GM18858 (cell line): ENCODE results near the gene IGSF6.

Experiments
- ATAC-seq: cut with Tn5 transposase; IDR thresholded peaks from one replicate; pipeline ENCODE4 v1.9.1; 2021; ENCODE audit not compliant: unreplicated experiment

The IGSF6 gene

DNA sequence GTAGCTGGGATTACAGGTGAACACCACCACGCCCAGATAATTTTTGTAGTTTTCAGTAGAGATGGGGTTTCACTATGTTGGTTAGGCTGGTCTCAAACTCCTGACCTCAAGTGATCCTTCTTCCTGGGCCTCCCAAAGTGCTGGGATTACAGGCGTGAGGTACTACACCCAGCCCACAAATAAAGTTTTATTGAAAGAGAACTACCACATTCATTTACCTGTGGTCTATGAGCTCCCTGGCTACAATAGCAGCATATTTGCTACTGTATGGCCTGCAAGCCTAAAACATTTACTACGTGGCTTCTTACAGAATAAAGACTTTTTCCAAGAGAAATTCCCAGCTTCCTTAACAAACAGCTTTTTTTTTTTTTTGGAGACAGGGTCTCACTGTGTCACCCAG is 49.6 kb downstream of the IGSF6 start:
- no peak for ATAC-seq

DNA sequence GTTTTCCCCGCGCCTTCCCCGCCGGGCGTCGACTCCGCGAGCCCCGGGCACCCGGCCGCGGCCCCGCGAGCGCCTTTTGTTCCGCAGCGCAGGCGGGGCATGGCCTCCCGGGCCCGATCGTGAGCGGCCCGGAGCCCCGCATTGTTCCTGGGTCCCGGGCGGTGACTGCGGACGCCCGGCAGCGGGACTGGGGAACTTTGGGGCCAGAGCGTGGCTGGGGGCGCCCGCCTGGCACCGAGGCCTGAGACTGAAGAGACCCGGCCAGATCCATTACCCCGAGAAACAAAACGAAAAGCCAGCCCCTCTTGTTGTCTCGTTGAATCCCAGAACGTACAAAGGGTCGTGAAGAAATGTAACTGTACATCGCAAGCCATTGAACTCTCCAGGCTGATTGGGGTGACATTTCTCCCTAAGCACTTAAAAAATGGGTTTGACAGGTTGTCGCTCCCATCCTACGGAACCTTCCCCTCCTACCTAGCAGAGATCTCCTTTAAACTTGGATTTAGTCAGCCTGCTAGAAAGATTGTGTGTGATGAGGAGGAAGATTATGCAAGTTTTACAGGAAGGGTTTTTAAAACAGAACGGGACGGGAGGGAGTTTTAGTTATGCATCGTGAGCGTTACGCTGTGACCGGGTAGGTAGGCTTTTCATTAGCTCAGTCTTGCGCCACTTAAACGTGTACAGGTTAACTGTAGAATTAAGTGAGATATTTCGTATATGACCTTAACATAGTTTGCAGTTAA is 52.2 kb downstream of the IGSF6 start:
- no peak for ATAC-seq

DNA sequence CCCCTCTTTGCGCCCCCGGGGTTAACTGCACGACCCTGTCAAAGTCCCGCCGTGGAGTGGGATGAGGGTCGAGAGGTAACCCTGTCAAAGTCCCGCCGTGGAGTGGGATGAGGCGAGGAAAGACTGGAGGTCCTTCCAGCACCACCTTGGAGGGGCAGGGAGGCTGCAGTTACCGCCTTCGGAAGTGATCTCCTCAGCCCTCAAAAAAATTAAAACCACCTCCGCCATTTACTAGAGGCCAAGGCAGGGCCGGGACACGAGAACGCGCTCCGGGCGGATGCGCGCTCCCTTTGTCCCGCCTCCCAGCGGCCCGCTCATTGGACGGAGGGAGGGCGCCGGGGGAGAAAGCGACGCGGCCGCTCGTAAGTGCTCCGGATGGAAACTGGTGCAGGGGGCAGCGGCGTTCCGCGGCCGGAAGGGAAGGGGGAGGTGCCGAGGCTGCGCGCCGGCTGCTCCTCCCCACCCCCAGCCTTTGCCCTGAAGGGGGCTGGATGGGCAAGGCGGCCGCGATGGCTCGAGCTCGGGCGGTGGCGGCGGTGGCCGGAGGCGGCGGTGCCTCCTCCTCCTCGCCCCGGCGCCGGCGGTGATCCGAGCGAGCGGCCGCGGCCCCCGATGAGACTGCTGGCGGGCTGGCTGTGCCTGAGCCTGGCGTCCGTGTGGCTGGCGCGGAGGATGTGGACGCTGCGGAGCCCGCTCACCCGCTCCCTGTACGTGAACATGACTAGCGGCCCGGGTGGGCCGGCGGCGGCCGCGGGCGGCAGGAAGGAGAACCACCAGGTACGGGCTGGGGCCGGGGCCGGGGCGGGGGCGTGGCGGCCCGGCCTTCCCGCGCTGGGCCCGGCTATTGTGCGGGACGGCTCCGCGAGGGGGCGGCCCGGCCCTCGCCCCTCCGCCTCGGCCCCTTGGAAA is 53.0 kb downstream of the IGSF6 start, which contains the start of gene METTL9:
Gene METTL9, plus strand, starts transcription at position 456 of the 909 bp plus-strand sequence. Its CDS starts 157 bp downstream, at position 613.
- ATAC-seq, result peak; percentile 77

DNA sequence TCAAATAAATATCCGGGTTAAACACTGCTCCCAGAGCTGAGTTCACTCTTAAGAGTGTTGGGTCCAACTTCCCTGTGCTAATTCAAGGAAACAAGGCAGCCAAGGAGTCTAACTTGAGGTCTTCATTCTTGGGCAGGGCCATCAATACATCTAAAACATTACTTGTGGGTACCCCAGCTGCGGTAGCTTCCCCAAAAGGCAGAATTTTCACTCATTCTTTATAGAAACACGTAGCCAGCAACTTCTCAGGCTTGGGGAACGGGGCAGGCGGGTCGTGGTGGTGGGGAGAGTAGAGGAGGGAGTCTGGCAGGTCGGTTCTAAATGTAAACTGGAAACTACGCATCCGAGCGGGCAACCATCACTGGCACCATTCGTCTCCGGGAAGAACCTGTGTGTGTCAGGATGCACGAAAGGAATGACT is 53.7 kb downstream of the IGSF6 start:
- ATAC-seq, result no peak

DNA sequence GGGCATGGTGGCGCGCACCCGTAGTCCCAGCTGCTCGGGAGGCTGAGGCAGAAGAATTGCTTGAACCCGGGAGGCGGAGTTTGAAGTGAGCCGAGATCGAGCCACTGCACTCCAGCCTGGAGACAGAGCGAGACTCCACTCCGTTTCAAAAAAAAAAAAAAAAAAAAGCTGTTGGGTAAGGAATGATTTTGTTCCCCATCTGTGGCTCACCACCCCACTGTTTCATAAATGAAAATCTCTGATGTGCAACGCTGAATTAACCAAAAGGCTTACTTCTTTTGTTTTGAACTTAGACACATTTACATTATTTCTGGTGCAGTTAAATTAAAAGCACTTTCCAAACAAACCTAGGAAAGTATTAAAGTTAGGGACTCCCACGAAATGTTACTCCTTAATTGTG is 54.2 kb downstream of the IGSF6 start:
- ATAC-seq, result no peak

DNA sequence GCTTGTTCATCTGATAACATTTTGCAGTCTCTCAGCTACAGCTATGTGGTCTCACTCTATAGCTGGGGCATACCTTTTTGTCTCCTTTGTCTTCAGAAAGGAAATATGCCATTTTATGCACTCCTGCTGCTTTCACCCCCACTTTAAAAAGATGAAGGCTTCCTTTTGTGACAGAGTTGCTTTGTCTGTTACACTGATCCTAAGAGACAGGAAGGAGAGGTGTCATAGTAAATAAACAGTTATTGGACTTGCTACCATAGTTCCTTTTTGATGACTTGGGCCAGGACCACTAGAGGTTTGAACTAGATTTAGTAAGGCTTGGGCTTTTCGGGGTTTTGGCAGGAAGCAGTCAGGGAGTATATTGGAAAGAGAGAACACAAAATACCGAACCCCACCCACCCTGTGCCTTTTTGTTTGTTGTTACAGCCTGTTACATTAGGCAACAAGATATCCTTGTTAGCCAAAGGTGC is 54.8 kb downstream of the IGSF6 start:
- ATAC-seq, result no peak

DNA sequence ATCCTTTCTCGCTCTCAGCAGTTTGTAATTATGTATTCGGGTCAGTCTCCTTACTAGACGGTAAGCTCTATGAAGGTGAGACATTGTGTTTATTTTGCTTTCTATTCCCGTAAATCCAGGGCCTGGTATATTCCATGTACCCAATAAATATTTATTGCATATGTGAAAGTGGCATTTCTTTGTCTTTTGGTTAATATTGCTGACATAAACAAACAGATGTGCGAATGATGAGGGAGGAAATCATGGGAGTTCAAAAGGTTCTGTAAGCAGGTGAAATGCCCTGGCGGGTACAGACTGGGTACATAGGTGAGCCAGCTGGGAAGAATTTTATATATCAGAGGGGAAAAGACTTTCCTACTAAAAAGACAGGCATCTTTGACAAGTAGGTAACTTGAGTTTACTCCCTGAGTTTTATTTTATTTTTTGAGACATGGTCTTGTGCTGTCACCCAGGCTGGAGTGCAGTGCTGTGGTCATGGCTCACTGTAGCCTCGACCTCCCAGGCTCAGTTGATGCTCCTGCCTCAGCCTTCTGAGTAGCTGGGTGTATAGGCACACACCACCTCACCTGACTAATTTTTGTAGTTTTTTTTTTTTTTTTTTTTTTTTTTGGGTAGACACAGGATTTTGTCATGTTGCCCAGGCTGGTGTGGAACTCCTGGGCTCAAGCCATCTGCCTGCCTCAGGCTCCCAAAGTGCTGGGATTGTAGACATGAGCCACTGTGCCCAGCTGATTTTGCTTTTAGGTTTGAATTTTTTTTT is 58.7 kb downstream of the IGSF6 start:
- ATAC-seq, result no peak

DNA sequence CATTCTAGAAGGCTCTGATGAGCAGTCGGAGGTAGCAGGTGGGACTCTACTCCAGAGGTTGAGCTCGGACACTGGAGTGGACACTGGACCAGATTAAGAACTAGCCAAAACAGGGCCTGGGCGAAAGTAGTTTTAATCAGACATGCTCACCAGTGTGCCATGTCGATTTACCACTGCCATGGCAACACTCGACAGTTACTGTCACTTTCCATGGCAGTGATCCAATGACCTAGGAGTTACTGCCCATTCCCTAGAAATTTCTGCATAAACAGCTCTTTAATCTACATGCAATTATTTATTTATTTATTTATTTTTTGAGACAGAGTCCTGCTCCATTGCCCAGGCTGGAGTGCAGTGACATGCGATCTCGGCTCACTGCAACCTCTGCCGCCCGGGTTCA is 60.2 kb downstream of the IGSF6 start:
- no peak for ATAC-seq

DNA sequence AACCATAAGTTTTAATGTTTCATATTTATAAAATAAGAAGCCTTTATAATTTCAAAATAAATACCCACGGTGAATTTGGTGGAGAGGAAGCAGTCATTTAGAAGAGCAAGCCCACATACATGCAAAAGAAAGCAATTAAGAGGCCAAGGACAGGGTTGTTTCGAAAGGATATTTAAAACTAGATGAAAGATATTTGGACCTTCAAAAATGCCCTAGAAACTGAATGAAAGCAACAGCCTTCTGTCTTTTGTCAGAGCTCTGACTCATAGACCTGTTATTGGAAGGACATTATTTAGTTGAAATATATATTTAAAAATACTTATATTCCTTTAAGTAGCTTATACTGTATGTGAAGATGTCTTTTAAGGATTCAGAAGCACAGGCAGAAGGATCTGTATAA is 61.6 kb downstream of the IGSF6 start:
- no peak for ATAC-seq

DNA sequence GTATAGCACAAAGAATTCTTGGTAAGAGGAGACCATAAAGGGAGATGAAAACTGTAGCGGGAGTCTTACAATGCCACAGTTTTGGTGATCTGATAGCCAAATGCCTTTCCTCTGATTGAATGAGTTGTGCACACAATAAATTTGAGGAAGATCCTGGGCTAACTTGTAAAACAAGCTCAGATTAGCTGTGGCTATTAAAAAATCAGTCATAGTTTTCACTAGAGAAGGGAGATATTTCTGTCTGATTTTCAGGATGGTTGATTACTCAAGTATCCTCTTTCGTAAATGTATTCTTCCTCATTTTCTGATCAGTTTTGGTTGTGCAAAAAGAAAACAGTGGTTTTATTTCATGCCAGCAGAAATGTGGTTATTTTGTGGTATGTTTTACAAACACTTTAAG is 62.1 kb downstream of the IGSF6 start:
- no peak for ATAC-seq

DNA sequence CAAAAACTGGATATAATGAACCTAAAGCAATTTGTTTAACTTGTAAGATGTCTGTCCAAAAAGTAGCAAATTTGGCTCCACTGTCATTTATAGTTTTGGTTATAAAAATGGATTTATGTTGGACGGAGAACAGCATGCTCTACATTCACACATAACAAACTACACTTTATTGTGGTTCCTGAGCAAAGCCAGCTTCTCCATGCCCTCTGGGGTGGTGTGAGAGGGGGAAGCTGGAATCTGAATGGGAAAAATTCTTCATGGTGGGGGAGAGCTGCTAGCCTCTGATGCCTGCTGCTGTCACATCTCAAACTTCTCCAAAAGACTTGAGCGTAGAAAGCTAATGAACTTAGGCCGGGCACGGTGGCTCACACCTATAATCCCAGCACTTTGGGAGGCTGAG is 62.9 kb downstream of the IGSF6 start:
- no peak for ATAC-seq
